Choroid plexus epithelial cell (primary cell): Measurements from ENCODE around the gene AGXT.

ENCODE experiments used
- DNase-seq: peaks from one replicate; pipeline ENCODE4 v3.0.0-alpha.2; 2010; ENCODE audit warnings: low read depth
- H3K4me3 ChIP-seq: 2 replicates; pipeline ENCODE4 v1.5.1; 2011; ENCODE audit warnings: low read depth, mild to moderate bottlenecking, control low read depth, low read length, moderate library complexity
- CTCF ChIP-seq: conservative IDR thresholded peaks from 2 replicates; pipeline ENCODE4 v1.5.1; 2011; ENCODE audit warnings: low read depth, mild to moderate bottlenecking, control low read depth, inconsistent platforms, low read length, moderate library complexity

AGXT gene

DNA sequence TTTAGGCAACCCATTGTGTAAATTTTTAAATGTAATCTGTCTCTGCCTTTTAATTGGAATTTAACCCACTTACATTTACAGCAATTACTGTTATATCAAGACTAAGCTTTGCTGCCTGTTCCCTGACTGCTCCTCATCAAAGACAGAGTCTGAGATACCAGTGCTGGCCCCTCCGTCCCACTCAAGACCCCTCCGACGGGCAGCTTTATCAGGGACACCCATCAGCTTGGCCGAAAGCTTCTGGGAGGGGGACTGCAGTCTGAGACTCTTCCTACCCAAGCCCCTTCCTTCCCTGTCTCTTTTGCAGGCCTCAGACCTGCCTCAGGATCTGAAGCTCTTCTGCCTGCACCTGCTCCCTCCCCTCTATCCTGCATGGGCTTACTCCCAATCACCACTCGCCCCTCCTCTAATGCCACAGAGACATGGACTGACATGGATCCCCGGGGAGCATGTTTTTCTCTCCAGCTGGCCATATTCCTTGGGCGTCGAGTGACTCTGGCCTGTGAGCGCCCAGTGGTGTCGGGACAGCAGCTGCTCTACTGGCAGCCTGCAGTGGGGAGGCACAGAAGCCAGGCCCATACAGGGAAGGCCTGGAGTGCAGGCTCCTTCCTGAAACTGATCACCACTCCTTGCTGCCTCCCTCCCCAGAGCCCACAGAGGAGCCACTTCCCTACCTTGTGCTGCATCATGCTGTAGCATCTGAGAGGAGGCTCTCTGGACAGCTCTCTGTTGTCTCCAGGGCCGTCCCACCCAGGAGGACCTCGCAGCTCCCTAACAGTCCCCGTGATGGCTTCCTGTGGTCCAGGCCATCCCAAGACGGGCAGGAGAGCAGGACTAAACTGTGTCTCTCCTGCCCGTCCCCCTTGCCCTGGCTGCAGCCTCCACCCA lies 44.9 kb upstream of the AGXT start:
- TF ChIP-seq CTCF = no peak
- no peak for DNase-seq
- no peak overlapping the region for H3K4me3 ChIP-seq

- TF ChIP-seq CTCF = no peak
- DNase-seq = no peak
- H3K4me3 ChIP-seq = no peak overlapping the region
Measured at GRCh38 chr2:240825476-240825875, 43.1 kb upstream of the AGXT start.

GRCh38 chr2:240831594-240832204 lies 36.9 kb upstream of the AGXT start:
- no peak for TF ChIP-seq CTCF
- DNase-seq = no peak
- H3K4me3 ChIP-seq = peak overlapping the region; percentile 2

DNA sequence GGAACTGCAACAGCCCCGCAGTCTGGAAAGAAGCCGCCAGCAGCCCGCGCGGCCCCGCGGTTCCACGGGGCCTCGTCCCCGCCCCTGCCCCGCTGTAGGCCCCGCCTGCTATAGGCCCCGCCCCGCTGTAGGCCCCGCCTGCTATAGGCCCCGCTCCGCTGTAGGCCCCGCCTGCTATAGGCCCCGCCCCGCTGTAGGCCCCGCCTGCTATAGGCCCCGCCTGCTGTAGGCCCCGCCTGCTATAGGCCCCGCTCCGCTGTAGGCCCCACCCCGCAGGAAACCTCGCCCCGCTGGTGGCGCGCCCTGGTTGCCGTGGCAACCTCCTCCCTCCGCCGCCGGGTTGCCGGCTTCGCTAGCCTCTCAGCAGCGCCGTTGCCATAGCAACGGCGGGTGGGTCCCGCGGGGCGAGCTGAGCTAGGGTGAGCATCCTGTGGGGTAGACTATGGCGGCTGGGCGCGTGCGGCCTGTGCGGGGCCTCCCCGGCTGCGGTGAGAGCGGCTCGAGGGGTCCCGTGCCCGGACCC lies 36.4 kb upstream of the AGXT start:
- peak overlapping the region; percentile 2 for H3K4me3 ChIP-seq
- DNase-seq = peak; percentile 90
- no peak for TF ChIP-seq CTCF

- no peak for TF ChIP-seq CTCF
- no peak for DNase-seq
- H3K4me3 ChIP-seq = no peak overlapping the region
Measured at GRCh38 chr2:240832921-240833494, 35.6 kb upstream of the AGXT start.

- no peak for TF ChIP-seq CTCF
- no peak overlapping the region for H3K4me3 ChIP-seq
- DNase-seq = no peak
Measured at GRCh38 chr2:240833724-240834285, 34.8 kb upstream of the AGXT start.
